Measurements from ENCODE around the gene TM4SF4.

DNA sequence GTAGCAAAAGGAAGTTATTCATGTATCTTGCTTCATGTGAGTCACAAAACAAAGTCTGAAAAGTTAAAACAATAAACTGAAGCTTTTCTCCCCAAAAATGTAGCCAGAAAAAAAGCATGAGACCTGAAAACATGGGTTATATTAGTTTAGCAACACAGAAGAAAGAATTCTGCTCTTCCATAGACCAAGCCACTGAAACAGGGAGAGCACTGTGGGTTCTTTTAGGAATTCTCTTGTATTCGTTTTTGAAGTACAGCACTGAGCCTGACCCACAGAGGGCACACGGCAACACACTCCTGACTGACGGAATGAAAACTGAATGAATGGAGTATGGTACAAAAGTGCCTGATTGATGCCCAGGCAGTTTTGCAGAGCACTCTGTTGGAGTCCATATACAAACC is 66.6 kb downstream of the TM4SF4 start:
- TF ChIP-seq, protein P1, sequence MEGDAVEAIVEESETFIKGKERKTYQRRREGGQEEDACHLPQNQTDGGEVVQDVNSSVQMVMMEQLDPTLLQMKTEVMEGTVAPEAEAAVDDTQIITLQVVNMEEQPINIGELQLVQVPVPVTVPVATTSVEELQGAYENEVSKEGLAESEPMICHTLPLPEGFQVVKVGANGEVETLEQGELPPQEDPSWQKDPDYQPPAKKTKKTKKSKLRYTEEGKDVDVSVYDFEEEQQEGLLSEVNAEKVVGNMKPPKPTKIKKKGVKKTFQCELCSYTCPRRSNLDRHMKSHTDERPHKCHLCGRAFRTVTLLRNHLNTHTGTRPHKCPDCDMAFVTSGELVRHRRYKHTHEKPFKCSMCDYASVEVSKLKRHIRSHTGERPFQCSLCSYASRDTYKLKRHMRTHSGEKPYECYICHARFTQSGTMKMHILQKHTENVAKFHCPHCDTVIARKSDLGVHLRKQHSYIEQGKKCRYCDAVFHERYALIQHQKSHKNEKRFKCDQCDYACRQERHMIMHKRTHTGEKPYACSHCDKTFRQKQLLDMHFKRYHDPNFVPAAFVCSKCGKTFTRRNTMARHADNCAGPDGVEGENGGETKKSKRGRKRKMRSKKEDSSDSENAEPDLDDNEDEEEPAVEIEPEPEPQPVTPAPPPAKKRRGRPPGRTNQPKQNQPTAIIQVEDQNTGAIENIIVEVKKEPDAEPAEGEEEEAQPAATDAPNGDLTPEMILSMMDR (IDR thresholded peaks at IDR 0.05): no peak
- no peak for TF ChIP-seq POLR2A (IDR thresholded peaks at IDR 0.05)

Measured in esophagus squamous epithelium (tissue), 4 donors.